ENCODE measurements around the gene IGF2BP1.

GRCh38 chr17:48998587-48999440 lies 1.6 kb downstream of the IGF2BP1 start:
- TF ChIP-seq CTCF (conservative IDR thresholded peaks at IDR 0.05 in 1 of 2, IDR thresholded peaks at IDR 0.05 in 1 of 2; ENCODE audit: extremely low read depth in 1 of 2, insufficient read depth in 1 of 2, low read depth in 1 of 2, low read length in 2 of 2), result no peak
- TF ChIP-seq EZH2 (IDR thresholded peaks at IDR 0.05; ENCODE audit: borderline replicate concordance, low read length), result no peak

Measured in mammary epithelial cell (primary cell).